GM21447 (cell line): ENCODE results near the gene RAB36.

Source experiments
- ATAC-seq: cut with Tn5 transposase; IDR thresholded peaks from one replicate; pipeline ENCODE4 v1.9.1; 2021; ENCODE audit not compliant: unreplicated experiment

Gene RAB36

GRCh38 chr22:23108249-23109078, 36.8 kb upstream of the RAB36 start:
- no peak for ATAC-seq

GRCh38 chr22:23109079-23109347, 36.3 kb upstream of the RAB36 start:
- ATAC-seq: no peak

DNA sequence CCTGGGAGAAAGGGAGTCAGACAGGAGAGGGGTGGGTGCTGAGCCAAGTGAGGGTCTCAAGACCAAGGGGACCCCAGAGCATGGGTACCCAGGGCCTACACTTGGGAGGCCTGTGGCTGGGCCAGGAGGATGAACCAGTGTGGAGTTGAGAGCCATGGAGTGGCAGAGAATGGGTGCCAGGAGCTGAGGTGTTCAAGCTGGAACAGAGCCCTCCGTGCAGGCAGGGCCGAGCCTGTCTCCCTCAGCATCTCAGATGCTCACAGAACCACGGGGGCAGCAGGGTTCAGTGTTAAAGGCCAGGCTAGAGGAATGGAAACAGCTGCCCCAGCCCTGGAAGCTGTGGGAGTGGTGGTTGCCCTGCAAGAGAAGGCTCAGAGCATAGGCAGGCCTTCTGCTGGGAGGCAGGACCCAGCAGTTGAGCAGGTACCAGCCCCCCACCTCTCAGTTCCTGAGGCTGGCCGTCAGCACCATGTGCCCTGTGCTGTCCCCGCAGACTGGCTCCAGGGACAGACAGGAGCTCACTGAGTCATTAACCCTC, 35.8 kb upstream of the RAB36 start:
- ATAC-seq: no peak

DNA sequence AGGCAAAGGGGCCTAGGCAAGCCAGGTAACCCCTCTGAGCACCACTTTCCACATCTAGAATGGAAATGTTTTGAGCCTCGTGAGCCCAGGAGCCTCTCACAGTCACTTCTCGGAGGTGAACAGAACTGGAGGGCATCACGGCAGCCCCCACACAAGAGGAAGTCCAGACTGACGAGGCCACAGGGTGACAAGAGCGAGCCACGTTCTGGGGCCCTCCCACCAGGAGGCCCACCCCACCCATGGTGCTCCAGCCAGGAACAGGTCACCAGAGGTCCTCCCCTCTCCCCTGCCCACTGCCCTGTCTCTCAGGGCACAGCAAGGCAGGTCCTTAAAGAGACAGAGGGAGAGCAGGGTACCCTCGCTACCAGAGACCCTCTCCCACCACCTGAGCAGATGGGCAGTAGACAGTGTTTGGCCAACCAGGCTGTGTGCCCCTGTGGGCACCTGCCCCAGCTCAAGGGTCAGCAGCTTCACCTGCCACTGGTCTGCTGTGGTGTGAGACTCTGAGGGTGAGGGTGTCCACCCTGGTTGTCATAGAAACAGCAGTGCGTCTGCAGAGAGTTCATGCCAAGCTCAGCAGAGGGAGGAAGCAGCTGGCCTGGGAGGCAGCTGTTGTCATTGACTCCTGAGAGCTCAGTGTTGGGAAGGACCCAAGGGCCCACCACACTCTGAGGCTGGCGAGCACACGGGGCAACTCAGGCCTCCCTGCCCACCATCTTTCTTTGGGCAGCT, 34.9 kb upstream of the RAB36 start:
- no peak for ATAC-seq

DNA sequence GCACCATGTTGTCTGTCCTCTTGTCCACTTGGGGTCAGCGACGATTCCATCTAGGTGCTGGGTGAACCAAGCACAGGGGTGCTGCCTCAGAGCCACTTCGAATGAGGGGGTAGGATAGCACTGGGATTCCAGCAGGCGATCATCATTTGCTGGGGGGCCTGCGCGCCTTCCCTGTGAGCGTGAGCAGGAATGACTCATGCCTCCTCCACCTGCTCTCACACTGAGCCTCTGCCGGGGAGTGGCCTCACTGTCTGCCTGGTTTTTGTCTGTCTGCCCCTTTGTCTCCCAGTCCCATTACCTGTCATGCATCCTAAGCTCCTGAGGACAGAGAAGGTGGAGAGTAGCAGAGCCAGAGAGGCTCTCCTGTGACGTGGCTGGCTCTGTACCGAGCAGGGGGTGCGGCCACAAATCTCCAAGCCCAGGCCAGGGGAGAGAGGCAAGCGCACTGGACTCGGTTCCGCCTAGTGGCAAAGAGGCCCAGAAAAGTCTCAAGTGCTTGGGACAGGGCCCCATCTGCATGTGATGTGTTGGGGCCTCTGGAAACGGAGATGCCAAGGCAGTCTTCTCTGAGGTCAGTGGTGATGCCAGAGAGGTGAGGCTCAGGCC, 34.3 kb upstream of the RAB36 start:
- ATAC-seq: no peak

DNA sequence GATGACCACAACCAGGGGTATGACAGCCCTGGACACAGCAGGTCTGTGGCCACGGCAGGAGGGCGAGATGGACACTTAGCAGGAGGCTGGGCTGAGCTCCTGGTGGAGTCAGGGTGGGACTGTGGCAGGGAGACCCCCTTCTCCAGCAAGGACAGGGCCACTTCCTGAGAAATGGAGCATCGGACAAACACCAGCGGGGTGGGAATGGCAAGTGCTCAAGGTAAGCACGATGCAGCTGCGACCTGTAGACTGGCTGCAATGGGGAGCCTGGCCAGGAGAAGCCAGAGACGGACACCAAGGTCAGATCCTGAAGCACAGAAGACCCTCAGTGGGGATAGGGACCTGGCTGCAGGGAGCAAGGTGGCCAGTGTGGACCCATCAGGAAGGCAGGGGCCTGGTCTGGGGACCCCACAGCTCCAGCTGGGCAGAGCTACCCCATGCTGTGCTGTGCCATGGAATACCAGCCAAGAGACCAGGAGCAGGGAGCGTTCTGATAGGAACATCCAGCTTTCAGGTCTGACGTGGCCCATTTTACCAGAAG, 32.7 kb upstream of the RAB36 start:
- no peak for ATAC-seq

DNA sequence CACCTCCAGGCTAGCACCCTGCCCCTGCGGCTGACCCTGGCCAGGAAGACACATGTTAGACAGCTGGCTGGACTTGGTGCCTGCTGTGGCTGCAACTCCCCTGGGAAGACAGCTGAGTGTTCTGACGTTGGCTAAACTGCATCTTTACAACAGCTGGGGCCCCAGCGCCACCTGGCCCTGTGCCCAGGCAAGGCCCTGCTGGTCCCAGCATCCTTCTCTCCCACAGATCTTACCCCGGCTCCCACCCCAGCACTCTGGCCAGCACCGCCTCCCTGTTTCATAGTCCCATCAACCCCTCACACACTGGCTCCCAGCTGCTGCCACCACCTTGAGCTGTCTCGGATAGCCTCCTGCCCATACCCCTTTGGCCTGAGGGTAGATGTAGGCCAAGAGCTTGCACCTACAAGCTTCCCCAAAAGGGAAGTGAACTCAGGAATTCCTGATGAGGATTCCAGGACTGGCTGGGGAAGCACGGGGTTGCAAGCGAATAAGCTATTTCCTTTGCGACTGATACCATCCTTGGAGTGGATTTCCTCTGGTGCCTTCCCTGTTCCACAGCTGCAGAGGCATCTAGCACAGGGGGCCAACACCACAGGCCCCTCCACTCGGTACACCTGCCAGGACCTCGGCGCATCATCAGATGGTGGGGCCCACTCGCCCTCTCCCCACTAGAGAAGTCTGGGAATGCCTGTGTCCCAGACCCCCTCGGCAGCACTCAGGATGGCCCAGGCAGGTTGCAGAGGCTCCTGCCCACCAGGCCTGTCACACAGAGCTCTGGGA, 32.0 kb upstream of the RAB36 start:
- ATAC-seq: no peak

DNA sequence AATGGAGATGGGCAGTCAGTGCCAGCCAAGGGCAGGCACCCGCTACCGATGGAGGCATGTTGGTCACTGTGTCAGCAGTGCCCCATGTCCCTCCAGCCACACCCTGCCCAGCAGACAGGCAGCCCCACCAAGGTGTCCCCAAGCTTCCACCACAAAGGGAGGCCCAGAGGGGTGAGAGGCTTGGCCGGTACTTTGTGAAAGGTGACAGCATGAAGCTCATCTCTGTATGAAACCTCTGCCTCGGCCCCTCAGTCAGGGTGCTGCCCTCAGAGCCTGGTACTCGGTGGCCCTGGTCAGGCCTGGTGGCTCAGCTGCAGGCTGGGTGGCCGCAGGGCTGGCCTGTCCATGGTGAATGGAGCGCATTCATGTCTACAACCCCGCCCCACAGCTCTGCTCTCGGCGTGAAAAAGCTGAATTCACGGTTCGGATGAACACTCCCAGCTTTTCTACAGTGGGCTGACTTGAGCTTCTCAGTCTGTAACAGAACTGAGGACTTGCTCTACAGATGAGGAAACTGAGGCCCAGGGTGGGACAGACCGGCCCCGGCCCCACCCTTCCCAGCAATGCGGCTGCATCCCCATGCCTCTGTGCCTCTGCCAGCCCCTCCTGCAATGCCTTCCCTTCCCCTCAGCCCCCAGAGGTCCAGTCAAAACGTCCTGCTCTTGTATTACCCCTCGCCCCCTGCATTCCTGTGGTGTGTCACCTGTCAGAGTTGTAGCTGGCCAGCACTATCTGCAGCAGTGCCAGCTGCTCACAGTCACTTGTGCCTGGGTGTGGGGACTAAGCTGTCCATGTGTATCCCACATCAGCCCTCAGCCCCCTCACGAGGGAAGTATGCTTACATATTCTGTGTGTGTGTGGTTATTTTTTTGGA, 31.2 kb upstream of the RAB36 start:
- no peak for ATAC-seq

DNA sequence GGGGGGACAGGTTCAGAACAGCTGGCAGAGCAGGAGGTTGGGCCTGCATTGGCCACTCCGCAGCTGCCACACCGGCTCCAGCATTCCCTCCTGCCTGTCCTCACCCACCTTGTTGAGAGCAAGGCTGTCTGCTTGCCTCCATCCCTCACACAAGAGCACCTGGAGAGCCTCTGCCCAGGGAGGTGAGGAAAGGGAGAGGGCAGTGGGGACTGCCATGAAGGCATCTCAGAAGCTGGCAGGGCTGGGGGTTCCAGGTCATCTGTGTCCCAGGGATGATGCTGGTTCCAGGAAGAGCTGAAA, 30.6 kb upstream of the RAB36 start:
- ATAC-seq: no peak

- ATAC-seq: no peak
Measured at GRCh38 chr22:23115369-23115768, 29.9 kb upstream of the RAB36 start.

DNA sequence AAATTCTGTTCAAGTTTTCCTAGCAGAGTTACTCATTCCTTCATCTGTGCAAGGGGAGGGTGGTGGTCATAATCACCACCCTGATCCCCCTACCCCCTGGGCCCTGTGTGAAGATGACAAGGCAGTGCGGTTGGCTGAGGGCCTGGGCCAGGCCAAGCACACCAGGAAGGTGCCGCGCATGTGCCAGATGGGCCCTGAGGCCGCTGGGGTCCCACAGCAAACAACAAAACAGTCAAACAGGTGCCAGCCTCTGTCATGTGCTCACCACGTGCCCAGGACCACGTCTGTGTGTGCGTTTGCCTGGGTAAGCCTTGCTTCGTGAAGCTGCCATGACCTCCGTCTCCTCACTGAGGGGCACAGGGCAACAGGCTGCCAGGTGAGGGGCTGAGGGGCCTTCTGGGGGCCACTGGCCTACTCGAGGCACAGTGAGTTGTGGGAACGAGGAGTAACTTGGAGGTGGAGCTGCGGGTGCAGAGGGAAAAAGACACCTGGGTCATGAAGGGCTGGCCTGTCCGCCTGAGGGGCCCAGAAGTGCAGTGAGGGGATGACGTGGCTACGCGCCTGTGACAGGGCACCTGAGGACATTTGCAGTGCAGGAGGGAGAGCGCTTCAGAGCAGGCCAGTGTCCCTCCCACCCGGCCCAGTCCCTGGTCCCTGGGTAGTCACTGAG, 29.3 kb upstream of the RAB36 start:
- no peak for ATAC-seq

DNA sequence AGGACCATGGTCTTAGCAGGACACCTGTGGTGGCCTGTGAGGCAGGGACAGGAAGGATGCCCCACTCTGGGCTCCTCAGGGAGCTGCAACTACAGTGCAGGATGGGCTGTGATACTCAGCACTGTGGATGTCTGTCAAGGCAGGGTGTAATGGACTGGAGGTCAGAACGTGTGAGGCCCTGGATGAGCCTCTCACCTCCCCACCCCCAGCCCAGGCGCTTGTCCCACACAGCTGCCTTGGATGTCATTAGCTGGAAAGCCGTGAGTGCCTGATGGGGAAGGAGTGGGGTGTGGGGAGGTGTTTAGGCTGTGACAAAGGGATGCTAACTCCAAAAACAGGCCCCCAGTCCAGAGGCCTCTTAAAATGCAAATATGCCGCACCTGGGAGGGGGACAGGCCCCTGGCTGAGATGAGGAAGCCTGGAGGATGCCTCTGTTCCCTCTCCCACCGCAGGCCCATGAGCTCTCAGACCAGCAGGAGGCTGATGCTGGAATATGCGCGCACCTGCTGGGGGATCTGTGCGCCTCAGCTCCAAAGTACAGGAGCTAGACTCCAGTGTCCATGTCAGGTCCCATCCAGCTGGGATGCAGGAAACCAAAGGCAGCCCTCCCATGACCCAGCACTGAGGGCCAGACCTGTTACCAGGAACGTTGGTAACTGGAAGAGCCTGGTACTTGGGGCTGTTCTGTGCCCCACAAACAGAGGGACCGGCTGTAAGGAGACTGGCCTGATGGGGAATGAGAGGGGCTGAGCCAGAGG, 28.6 kb upstream of the RAB36 start:
- no peak for ATAC-seq

GRCh38 chr22:23117275-23117674, 28.0 kb upstream of the RAB36 start:
- no peak for ATAC-seq

- ATAC-seq: no peak
Measured at GRCh38 chr22:23117891-23118646, 27.2 kb upstream of the RAB36 start.

DNA sequence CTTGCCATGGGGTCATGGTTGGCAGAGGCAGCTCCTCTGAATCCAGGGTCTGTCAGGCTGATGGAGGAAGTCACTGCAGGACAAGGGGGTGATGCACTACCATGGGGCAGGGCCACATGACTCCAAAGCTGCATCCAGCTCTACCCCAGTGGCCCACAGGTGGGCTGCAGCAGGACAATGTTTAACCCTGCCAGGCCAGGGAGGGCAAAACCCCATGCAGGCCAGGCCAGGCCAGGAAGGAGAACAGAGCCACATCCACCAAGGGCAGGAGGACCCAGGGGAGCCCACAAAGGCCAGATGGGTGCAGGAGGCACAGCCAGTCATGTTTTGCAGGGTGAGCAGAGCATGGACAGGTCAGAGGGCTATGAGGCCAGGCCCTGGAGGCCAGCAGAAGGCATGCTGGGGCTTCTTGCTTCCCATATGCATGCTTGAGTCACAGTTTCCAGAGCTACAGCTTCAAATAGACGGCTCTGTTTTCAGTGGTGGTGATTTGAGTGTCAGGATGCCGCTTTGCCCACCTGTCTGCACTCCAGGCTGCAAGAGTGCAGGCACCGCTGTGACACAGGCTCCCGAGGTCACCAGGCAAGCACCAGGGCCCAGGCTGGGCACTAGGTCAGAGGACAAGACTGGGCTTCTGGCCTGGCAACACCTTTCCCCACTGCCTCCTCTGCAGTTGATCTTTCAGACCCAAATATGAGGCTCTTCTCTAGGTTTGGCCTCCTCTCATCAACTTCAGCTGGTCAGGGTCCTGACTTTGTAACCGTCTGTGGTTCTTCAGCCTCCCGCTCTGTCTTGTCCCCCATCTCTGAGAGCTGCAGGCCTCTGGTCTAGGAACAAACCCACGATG, 26.4 kb upstream of the RAB36 start:
- no peak for ATAC-seq

DNA sequence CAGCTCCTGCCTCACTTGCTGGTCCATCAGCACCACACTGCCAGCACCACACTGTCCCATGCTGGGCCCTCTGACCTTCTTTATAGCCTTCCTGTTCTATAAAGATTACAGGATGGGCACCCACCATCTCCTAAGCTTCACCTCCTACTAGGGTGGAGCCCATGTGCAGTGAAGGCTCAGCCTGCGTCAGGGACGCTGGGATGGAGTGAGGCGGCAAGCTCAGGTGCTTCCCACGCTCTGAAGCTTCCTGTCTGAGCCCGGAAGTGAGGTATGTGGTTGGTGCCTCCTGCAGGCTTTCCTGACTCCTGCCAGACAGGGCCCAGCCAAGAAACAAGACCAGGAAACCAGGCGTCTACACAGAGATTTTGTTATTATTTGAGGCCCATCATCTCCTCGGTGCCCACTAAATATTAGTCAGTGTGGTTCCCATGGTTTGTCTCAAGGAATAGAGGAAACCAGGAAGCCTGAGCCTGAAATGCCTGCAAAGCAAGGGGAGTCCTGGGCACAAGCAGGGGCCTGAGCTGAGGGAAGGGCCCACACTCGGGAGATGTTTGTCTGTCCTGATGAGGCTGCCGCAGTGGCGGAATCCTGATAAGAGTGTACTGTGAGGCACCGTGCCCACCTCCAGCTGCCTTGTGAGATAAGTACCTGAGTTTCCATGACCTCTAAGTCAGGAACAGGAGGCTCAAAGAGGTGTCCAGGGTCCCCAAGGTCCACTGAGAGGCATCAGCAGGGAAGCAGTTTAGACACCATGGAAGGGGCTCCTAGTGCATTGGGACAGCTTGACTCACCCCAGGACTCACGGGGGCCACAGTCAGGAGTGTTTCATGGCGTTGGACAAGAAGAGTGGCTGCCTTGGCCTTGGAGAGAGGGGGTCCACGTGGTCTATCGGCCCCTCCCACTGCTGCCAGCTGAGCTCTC, 25.5 kb upstream of the RAB36 start:
- ATAC-seq: no peak
